ENCODE results near the gene SULT2A1. TPM values are rescaled to one million over a fixed set of nuclear protein-coding genes. Genes with fewer than 3 reads are reported as not detected.

SULT2A1 gene
- total and polyA plus RNA-seq, 2 of the 8 experiments (the other 6 are each of a cell fraction or from before 2014, with no cell fraction given), result not detected

GRCh38 chr19:47839411-47839810 is 46.7 kb downstream of the SULT2A1 start:
- H3K27me3 ChIP-seq (replicated peaks in 1 of 4; ENCODE audit: control insufficient read depth in 3 of 4, extremely low read depth in 1 of 4, insufficient read depth in 3 of 4, low read length in 3 of 4), result no peaks in the 10 kb centered on the region
- H3K27ac ChIP-seq (ENCODE audit: low read depth, low read length), result no peak overlapping the region
- no peaks in the 10 kb centered on the region for H3K36me3 ChIP-seq (ENCODE audit: control insufficient read depth in 2 of 4, insufficient read depth in 4 of 4, low read length in 3 of 4)
- H4K8ac ChIP-seq (ENCODE audit: extremely low read depth, insufficient read depth, low read length), result no peak overlapping the region
- H2BK20ac ChIP-seq (ENCODE audit: low read length), result no peak overlapping the region
- peaks cover 0 to 10% (median 4%) of the 10 kb centered on the region in 4 experiments; a peak in 3 of 7 replicates for H3K4me1 ChIP-seq (replicated peaks in 1 of 4; ENCODE audit: control insufficient read depth in 3 of 4, insufficient read depth in 4 of 4, low read length in 3 of 4)
- no peak for FAIRE-seq
- H3K23me2 ChIP-seq (ENCODE audit: low read depth, low read length), result no peaks in the 10 kb centered on the region; the same call in 1 of the 2 replicates
- no peak overlapping the region for H2BK12ac ChIP-seq (ENCODE audit: low read depth, low read length)
- no peak overlapping the region for H2BK5ac ChIP-seq (ENCODE audit: low read depth, low read length)
- CTCF ChIA-PET (ENCODE audit: partially characterized antibody), result interaction anchor here (0.7 to 2.7 kb wide), 7 partner anchors 10 to 74 kb away, joined by 4 to 12 read pairs (median 7); no protein-coding TSS in a partner anchor
- H3K79me1 ChIP-seq (ENCODE audit: low read depth, low read length), result no peaks in the 10 kb centered on the region
- H3K4ac ChIP-seq (replicated peaks; ENCODE audit: insufficient read length, low read depth, low read length), result no peak overlapping the region
- no peak overlapping the region for H3K56ac ChIP-seq (replicated peaks; ENCODE audit: insufficient read length, low read depth, low read length)
- H3K79me2 ChIP-seq (ENCODE audit: control insufficient read depth in 1 of 2, insufficient read depth in 2 of 2, low read length in 2 of 2), result no peaks in the 10 kb centered on the region
- no peak overlapping the region for H2BK120ac ChIP-seq (replicated peaks; ENCODE audit: low read depth, low read length)
- 92% methylated on average over 14 of the region's 16 CpGs; no CpG with 5 or more reads in 1 of the 2 experiments for WGBS, 2 experiments (ENCODE audit: extremely low coverage in 1 of 2, insufficient coverage in 1 of 2, insufficient read length in 1 of 2, insufficient replicate concordance in 2 of 2, low coverage in 1 of 2, low lambda C conversion rate in 2 of 2, missing lambda C conversion rate in 1 of 2)
- no peak overlapping the region for H4K91ac ChIP-seq (replicated peaks; ENCODE audit: insufficient read length, low read length)
- no peak overlapping the region for H4K5ac ChIP-seq (ENCODE audit: insufficient read length, low read depth, low read length)
- no peak overlapping the region for H2AK5ac ChIP-seq (ENCODE audit: low read depth, low read length)
- H2BK15ac ChIP-seq (ENCODE audit: low read length), result no peak overlapping the region
- no peak overlapping the region for H3K18ac ChIP-seq (ENCODE audit: extremely low read depth, low read length)
- no peak overlapping the region for H3K14ac ChIP-seq (ENCODE audit: insufficient read length)
- POLR2A ChIA-PET (ENCODE audit: partially characterized antibody), result interaction anchor here (0.5 to 1.8 kb wide), 3 partner anchors 10 to 74 kb away, joined by 3 to 18 read pairs (median 3); no protein-coding TSS in a partner anchor
- TF ChIP-seq SP2 (IDR thresholded peaks at IDR 0.05; ENCODE audit: low read length) (no peak), RXRA (IDR thresholded peaks at IDR 0.05; ENCODE audit: insufficient read depth, low read depth, low read length) (no peak), CHD1 (IDR thresholded peaks at IDR 0.05; ENCODE audit: low read depth, low read length) (no peak), SP4 (IDR thresholded peaks at IDR 0.05; ENCODE audit: low read length) (no peak), NANOG (IDR thresholded peaks at IDR 0.05; ENCODE audit: insufficient read depth, low read depth, low read length, poor library complexity, severe bottlenecking) (no peak)
- H3K9ac ChIP-seq (replicated peaks in 1 of 4; ENCODE audit: extremely low read depth in 1 of 4, low read depth in 3 of 4, low read length in 3 of 4), result no peak overlapping the region
- H3K9me3 ChIP-seq (ENCODE audit: insufficient read depth in 2 of 2, low read depth in 1 of 2, low read length in 1 of 2), result no peaks in the 10 kb centered on the region
- no peak overlapping the region for H3K23ac ChIP-seq (ENCODE audit: insufficient read length)
- no peak overlapping the region for H2AFZ ChIP-seq (ENCODE audit: low read length)
- H3K4me2 ChIP-seq (ENCODE audit: insufficient read depth in 1 of 2, low read depth in 2 of 2, low read length in 2 of 2), result peak overlapping the region; percentile 21 to 38; a peak in 2 of 4 replicates
- DNase-seq (ENCODE audit: low read depth in 1 of 2, low spot score in 2 of 2), result no peak
- peaks cover 0 to 3% of the 10 kb centered on the region in 2 experiments for H4K20me1 ChIP-seq (replicated peaks in 1 of 2; ENCODE audit: control insufficient read depth in 1 of 2, insufficient read depth in 2 of 2, low read length in 2 of 2)
- no peak overlapping the region for H3K4me3 ChIP-seq (ENCODE audit: extremely low read depth in 1 of 4, insufficient read depth in 2 of 4, low read depth in 3 of 4, low read length in 4 of 4)
